Osteoblast (primary cell): ENCODE measurements around the gene RTCA. TPM values are rescaled to one million over a fixed set of nuclear protein-coding genes. Genes with fewer than 3 reads are reported as not detected.
"Not testable (repeated sequence)": the region's sequence is repeated elsewhere in the genome, so short reads cannot be mapped to it uniquely, and the experiment has no call there.

Source experiments
- DNase-seq: peaks from one replicate; pipeline ENCODE4 v3.0.0; 2011; ENCODE audit warnings: low spot score, mixed read lengths; ENCODE audit not compliant: insufficient read length; ENCODE audit errors: missing footprints
- H2AFZ ChIP-seq: 2 replicates; pipeline ENCODE4 v1.6.0; 2011; ENCODE audit warnings: mild to moderate bottlenecking, low read length
- H3K27ac ChIP-seq: 2 replicates; pipeline ENCODE4 v1.5.1; 2011; ENCODE audit warnings: mild to moderate bottlenecking, low read depth, low read length, moderate library complexity
- H3K27me3 ChIP-seq: 2 replicates; pipeline ENCODE4 v1.6.0; 2012; ENCODE audit warnings: mild to moderate bottlenecking, control low read depth, inconsistent platforms, low read length, moderate library complexity; ENCODE audit not compliant: insufficient read depth
- H3K36me3 ChIP-seq: 2 replicates; pipeline ENCODE4 v1.5.1; 2011; ENCODE audit warnings: mild to moderate bottlenecking, low read length, control low read depth, moderate library complexity; ENCODE audit not compliant: insufficient read depth
- H3K4me1 ChIP-seq: 2 replicates; pipeline ENCODE4 v1.5.1; 2011; ENCODE audit warnings: mild to moderate bottlenecking, low read length, control low read depth, moderate library complexity; ENCODE audit not compliant: insufficient read depth
- H3K4me2 ChIP-seq: 2 replicates; pipeline ENCODE4 v1.6.0; 2011; ENCODE audit warnings: mild to moderate bottlenecking, low read length; ENCODE audit not compliant: insufficient read depth
- H3K4me3 ChIP-seq: fragments of 200-600 bp; sonication (generic); 3 replicates; pipeline ENCODE4 v1.5.1; 2012; ENCODE audit warnings: mild to moderate bottlenecking, low read length, inconsistent platforms; ENCODE audit not compliant: insufficient read depth
- H3K79me2 ChIP-seq: 2 replicates; pipeline ENCODE4 v1.6.0; 2012; ENCODE audit warnings: mild to moderate bottlenecking, low read length, control low read depth, inconsistent platforms; ENCODE audit not compliant: insufficient read depth
- H3K9me3 ChIP-seq: 2 replicates; pipeline ENCODE4 v1.5.1; 2011; ENCODE audit warnings: low read depth, low read length, control low read depth
- H4K20me1 ChIP-seq: 2 replicates; pipeline ENCODE4 v1.6.0; 2012; ENCODE audit warnings: mild to moderate bottlenecking, low read length, control low read depth; ENCODE audit not compliant: insufficient read depth
- total RNA-seq: library from RNA; depleted of rRNA; stranded (reverse); fragments of >200 nt; gene quantifications from 2 replicates; pipeline ENCODE4 v1.2.3, GENCODE V29; 2012
- TF ChIP-seq, protein P1 (sequence below): IDR thresholded peaks from 2 replicates; pipeline ENCODE4 v1.5.1; 2011; ENCODE audit warnings: mild to moderate bottlenecking, low read depth, low read length, moderate library complexity; ENCODE audit errors: extremely low read depth

The RTCA gene
- total RNA-seq, 1 donor: 38.7 TPM

DNA sequence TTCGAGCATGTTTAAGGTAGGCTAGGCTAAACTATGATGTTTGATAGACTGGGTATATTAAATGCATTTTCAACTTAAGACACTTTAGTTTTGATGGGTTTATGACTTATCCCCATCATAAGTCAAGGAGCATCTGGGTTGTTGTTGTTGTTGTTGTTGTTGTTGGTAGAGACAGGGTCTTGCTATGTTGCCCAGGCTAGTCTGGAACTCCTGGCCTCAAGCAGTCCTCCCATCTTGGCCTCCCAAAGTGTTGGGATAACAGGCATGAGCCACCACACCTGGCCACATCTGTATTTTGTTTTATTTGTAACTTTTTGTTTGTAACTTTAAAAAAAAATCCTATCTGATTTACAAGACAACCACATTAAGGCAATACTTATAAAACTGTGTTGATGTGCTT is 33.9 kb upstream of the RTCA start:
- H3K79me2 ChIP-seq: no peaks in the 10 kb centered on the region
- no peaks in the 10 kb centered on the region for H3K4me1 ChIP-seq
- DNase-seq: no peak
- no peak overlapping the region for H3K4me3 ChIP-seq
- H3K27me3 ChIP-seq: no peaks in the 10 kb centered on the region
- H2AFZ ChIP-seq: no peak overlapping the region
- no peak overlapping the region for H3K27ac ChIP-seq
- H3K4me2 ChIP-seq: no peak overlapping the region
- peaks cover 19% of the 10 kb centered on the region for H3K36me3 ChIP-seq
- TF ChIP-seq, protein P1, sequence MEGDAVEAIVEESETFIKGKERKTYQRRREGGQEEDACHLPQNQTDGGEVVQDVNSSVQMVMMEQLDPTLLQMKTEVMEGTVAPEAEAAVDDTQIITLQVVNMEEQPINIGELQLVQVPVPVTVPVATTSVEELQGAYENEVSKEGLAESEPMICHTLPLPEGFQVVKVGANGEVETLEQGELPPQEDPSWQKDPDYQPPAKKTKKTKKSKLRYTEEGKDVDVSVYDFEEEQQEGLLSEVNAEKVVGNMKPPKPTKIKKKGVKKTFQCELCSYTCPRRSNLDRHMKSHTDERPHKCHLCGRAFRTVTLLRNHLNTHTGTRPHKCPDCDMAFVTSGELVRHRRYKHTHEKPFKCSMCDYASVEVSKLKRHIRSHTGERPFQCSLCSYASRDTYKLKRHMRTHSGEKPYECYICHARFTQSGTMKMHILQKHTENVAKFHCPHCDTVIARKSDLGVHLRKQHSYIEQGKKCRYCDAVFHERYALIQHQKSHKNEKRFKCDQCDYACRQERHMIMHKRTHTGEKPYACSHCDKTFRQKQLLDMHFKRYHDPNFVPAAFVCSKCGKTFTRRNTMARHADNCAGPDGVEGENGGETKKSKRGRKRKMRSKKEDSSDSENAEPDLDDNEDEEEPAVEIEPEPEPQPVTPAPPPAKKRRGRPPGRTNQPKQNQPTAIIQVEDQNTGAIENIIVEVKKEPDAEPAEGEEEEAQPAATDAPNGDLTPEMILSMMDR: no peak
- H4K20me1 ChIP-seq: peaks cover 2% of the 10 kb centered on the region
- H3K9me3 ChIP-seq: no peaks in the 10 kb centered on the region

DNA sequence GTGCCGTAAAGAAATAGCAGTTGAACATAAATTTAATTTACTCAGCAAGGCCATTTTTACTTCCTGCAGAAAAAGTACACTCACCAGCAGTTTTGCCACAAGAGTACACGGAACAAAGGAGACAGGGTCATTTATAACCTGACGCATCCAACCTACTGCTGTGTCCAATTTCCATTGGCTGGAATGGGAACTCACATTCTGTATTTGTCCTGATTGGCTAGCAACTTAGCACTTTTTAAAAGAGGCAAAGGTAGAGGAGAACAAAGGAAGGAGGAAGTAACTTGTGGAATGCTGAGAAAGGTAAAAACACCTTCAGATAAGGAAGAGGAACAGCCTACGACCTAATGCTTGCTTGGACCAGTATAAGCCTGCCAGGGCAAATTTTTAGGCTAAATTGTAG is 32.5 kb upstream of the RTCA start:
- not testable (repeated sequence) for H3K27ac ChIP-seq, H3K4me2 ChIP-seq, H3K4me3 ChIP-seq, H3K27me3 ChIP-seq, H4K20me1 ChIP-seq, H3K9me3 ChIP-seq, H3K4me1 ChIP-seq, DNase-seq, H2AFZ ChIP-seq, H3K79me2 ChIP-seq
- H3K36me3 ChIP-seq: peaks cover 18% of the 10 kb centered on the region

DNA sequence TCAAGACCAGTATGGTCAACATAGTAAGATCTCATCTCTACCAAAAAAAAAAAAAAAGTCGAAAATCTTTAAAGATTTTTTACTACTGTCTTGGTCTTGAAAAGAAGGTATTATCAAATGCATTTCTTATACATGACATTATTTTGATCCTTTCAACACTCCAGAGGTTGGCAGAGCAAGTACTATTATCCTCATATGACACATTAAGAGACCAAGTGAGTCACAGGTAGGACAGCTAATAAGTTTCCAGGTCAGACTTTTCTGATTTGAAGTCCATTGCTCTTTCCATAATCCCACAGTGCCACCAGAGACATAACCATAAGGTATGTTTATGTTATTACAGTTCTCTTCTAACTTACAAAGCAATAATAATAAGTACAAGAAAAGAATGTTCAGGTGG is 31.6 kb upstream of the RTCA start:
- H3K4me3 ChIP-seq: no peak overlapping the region
- no peak for DNase-seq
- no peak overlapping the region for H3K27ac ChIP-seq
- H3K4me1 ChIP-seq: no peaks in the 10 kb centered on the region
- TF ChIP-seq, protein P1: no peak
- no peaks in the 10 kb centered on the region for H3K27me3 ChIP-seq
- H3K79me2 ChIP-seq: no peaks in the 10 kb centered on the region
- H3K4me2 ChIP-seq: no peak overlapping the region
- no peak overlapping the region for H2AFZ ChIP-seq
- H3K36me3 ChIP-seq: peaks cover 22% of the 10 kb centered on the region
- H3K9me3 ChIP-seq: no peaks in the 10 kb centered on the region
- H4K20me1 ChIP-seq: peaks cover 2% of the 10 kb centered on the region

DNA sequence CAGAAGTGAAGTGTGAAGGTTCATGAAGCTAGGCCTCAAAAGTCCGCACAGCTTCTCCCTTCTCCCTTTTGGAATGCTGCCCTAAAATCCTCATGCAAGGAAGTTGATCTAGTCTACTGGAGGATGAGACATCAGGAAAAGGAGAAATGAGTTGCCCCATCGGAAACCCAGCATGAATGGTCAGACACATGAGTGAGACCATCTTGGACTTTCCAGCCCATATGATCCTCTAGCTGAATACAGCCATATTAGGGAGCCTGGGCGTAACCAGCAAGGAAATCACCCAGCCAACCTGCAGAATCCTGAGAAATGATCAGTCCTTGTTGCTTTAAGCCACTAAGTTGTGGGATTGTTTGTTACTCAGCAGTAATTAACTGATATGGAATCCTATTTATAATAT is 28.9 kb upstream of the RTCA start:
- no peak overlapping the region for H3K27ac ChIP-seq
- TF ChIP-seq, protein P1: no peak
- H3K27me3 ChIP-seq: no peaks in the 10 kb centered on the region
- H2AFZ ChIP-seq: no peak overlapping the region
- H3K4me3 ChIP-seq: no peak overlapping the region
- no peaks in the 10 kb centered on the region for H3K4me1 ChIP-seq
- no peaks in the 10 kb centered on the region for H4K20me1 ChIP-seq
- peaks cover 6% of the 10 kb centered on the region for H3K79me2 ChIP-seq
- no peak overlapping the region for H3K4me2 ChIP-seq
- DNase-seq: no peak
- no peaks in the 10 kb centered on the region for H3K9me3 ChIP-seq
- peaks cover 19% of the 10 kb centered on the region for H3K36me3 ChIP-seq
